22Rv1 (cell line): ENCODE results near the gene SLC33A1.

Experiments
- H3K27ac ChIP-seq: fragments of 450-650 bp; 2 replicates; pipeline ENCODE4 v1.5.1; 2017
- ZFX ChIP-seq: fragments of 450-650 bp; IDR thresholded peaks from 2 replicates; pipeline ENCODE4 v1.6.1; 2017; ENCODE audit warnings: antibody characterized with exemption, borderline replicate concordance
- TF ChIP-seq, protein P1 (sequence below): fragments of 450-650 bp; IDR thresholded peaks from 2 replicates; pipeline ENCODE4 v1.5.1; 2017; ENCODE audit warnings: mild to moderate bottlenecking

SLC33A1 gene

DNA sequence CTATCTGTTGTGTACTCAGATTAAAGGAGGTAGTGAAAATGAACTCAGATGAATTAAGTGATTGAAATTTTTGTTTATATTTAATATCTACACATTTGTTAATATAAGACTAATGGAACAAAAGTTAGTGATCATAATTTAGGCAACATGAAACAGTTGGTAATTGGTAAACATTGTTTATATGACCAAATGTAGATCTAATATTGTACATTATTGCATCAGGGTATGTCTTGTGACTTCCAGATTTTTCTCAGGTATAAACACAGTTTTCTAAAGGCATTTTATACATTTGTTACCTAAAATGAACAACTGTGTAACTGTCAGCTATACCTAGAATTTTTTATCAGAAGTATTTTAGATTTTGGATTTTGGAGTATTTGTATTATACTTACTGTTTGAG, 31.1 kb upstream of the SLC33A1 start:
- H3K27ac ChIP-seq = no peak overlapping the region
- TF ChIP-seq, protein P1, sequence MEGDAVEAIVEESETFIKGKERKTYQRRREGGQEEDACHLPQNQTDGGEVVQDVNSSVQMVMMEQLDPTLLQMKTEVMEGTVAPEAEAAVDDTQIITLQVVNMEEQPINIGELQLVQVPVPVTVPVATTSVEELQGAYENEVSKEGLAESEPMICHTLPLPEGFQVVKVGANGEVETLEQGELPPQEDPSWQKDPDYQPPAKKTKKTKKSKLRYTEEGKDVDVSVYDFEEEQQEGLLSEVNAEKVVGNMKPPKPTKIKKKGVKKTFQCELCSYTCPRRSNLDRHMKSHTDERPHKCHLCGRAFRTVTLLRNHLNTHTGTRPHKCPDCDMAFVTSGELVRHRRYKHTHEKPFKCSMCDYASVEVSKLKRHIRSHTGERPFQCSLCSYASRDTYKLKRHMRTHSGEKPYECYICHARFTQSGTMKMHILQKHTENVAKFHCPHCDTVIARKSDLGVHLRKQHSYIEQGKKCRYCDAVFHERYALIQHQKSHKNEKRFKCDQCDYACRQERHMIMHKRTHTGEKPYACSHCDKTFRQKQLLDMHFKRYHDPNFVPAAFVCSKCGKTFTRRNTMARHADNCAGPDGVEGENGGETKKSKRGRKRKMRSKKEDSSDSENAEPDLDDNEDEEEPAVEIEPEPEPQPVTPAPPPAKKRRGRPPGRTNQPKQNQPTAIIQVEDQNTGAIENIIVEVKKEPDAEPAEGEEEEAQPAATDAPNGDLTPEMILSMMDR = no peak
- TF ChIP-seq ZFX = no peak

DNA sequence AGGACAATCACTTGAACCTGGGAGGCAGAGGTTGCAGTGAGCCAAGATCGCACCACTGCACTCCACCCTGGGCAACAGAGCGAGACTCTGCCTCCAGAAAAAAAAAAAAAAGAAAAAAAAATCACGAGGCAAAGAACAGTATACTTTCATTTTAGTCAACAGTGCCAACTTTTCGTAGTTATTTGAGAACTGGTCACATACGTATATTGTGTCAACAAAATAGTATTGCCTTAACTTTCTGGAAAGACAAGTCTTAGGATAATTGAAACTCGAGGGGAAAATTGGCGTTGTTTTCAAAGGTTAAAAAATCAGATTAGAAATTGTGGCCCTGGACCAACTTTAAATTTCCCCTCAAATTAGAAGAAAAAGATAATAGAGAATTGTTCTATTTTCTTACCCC, 30.1 kb upstream of the SLC33A1 start:
- no peak for TF ChIP-seq ZFX
- TF ChIP-seq, protein P1 = no peak
- H3K27ac ChIP-seq = no peak overlapping the region

DNA sequence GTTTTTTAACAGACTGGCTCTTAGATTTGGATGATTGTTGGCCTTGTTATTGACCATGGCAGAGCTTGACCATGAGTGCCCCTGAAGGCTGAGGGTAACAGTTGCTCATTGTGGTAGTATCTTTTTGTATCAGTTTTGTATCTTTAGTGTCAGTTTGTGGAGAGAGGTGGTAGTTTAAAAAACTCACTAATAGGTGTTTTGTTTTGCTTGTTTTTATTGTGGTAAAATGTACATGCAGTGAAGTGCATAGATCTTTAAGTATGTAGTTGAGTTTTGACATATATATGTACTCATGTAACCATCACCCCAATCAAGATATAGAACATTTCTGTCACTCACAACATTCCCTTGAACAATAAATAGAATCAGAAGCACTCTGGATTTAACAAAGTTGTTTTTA, 26.1 kb upstream of the SLC33A1 start:
- no peak overlapping the region for H3K27ac ChIP-seq
- no peak for TF ChIP-seq ZFX
- TF ChIP-seq, protein P1 = no peak

DNA sequence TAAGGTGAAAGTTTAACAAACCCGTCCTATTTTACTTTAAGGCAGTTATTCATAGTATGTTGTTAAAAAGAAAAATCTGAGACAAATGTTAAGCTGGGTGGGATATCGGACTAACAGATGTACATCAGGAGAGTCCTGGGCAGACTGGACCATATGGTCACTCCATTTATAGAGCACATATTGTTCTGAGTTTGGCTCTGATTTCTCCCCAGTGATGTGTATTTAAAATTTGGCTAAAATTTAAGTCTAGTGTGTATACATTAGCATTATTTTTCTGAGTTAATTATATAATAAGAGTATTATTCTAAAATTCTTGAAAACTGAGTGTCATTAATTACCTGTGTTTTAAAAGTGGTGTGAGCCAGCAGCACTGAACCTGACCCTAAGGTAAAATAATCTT, 22.3 kb upstream of the SLC33A1 start:
- no peak for TF ChIP-seq ZFX
- TF ChIP-seq, protein P1 = no peak
- H3K27ac ChIP-seq = no peak overlapping the region

DNA sequence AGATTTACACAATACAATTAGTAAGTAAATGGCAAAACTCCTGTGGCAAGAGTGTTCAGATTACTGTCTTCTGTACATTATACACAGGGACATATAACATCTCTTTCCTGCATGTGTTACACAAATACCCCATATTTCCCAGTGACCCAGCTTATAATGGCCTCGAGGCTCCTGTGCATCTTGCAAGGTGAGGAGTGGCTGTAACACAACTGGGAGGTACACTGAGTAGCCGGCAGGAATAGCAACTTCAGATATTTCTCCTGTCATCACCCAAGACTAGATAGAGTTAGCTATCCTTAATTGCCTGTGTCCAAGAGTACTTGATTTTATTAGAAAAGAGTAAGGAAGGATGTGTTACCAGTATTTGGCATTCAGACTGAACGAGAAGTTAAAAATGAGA, 21.8 kb upstream of the SLC33A1 start:
- H3K27ac ChIP-seq = no peak overlapping the region
- TF ChIP-seq, protein P1 = no peak
- TF ChIP-seq ZFX = no peak

DNA sequence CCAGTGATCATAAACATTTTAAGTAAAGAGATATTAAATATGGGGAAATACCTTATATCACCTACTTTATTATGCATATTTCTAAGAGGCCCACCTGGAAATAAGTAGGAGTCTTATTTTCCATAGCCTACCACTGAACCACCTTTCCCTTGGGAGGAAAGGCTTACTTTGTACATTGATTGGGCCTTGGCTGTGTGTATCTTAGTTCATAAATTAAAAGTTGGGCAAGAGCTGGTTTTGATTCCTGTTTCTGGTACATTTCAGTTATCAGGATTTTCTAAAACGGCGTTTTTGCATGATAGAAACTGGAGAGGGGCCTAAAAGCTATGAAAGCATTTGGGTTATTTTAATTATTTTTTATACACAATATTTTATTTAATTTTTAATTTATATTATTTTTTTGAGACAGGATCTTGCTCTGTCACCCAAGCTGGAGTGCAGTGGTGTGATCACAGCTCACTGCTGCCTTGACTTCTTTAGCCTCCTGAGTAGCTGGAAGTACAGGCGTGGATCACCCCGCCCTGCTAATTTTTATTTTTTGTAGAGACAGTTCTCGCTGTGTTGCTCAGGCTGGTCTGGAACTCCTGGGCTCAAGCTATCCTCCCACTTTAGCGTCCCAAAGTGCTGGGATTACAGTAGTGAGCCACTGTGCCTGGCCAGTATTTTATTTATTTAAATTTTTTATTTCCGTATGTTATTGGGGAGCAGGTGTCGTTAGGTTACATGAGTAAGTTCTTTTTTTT, 18.8 kb upstream of the SLC33A1 start:
- no peak overlapping the region for H3K27ac ChIP-seq
- TF ChIP-seq, protein P1 = no peak
- TF ChIP-seq ZFX = no peak

DNA sequence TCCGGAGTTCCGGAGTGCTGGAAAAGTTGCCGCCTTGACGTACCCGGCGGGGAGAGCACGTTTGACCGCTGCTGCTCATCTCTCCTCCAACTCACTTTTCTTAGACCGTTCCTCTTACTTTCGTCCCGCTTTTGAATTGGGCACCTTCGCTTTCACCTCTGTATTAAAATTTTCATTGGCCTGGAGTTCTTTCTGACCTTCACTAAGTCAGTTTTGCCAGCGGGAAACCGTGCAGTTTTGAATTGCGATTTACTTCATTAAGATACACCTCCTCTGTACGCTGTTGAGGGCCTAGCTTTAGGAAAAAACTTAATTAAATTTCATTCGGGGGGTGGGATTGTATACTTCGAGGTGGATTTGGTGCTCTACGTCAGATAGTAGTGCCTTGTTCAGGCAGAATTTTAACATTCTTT, 17.5 kb upstream of the SLC33A1 start:
- no peak for TF ChIP-seq ZFX
- TF ChIP-seq, protein P1 = no peak
- peak overlapping the region; percentile 92 for H3K27ac ChIP-seq
